ENCODE results near the gene SMARCC2.
A peak's percentile ranks its signal among the peaks of the same experiment; 100 is the strongest.

SMARCC2 gene

GRCh38 chr12:56129942-56130495, 59.3 kb downstream of the SMARCC2 start:
- DNase-seq (ENCODE audit: low read depth, low spot score), result no peak
- TF ChIP-seq CTCF (IDR thresholded peaks at IDR 0.05; ENCODE audit: insufficient read depth, low read length, missing control alignments), result no peak
- ChIA-PET CTCF (interaction anchor here (1.3 to 2.7 kb wide), 3 partner anchors 10 to 60 kb away, joined by 3 to 8 read pairs (median 3); partner anchors contain the start of gene SMARCC2), POLR2A (interaction anchor here (2.6 kb wide), 1 partner anchor 11 kb away, joined by 7 read pairs; no protein-coding TSS in a partner anchor)
- peak overlapping the region; percentile 78 for H3K4me3 ChIP-seq (ENCODE audit: low read depth, low read length)

GRCh38 chr12:56129206-56129941, 59.9 kb downstream of the SMARCC2 start:
- DNase-seq (ENCODE audit: low read depth, low spot score), result no peak
- ChIA-PET POLR2A (interaction anchor here (1.5 to 2.6 kb wide), 6 partner anchors 9 to 59 kb away, joined by 4 to 28 read pairs (median 15); partner anchors contain the start of genes MYL6, RPL41, SMARCC2 and ZC3H10), CTCF (interaction anchor here (1.1 to 12.9 kb wide), 7 partner anchors 9 to 60 kb away, joined by 3 to 311 read pairs (median 7); partner anchors contain the start of genes MYL6B, RPL41, SMARCC2 and ZC3H10)
- TF ChIP-seq CTCF (IDR thresholded peaks at IDR 0.05; ENCODE audit: insufficient read depth, low read length, missing control alignments), result no peak
- H3K4me3 ChIP-seq (ENCODE audit: low read depth, low read length), result peak overlapping the region; percentile 78

- no peak for DNase-seq (ENCODE audit: low read depth, low spot score)
- ChIA-PET POLR2A (interaction anchor here (0.7 to 2.9 kb wide), 14 partner anchors 9 to 130 kb away, joined by 3 to 28 read pairs (median 8); partner anchors contain the start of genes MYL6, PA2G4, RNF41 and RPL41), CTCF (interaction anchor here (1.1 to 12.9 kb wide), 9 partner anchors 8 to 335 kb away, joined by 3 to 311 read pairs (median 5); partner anchors contain the start of genes MYL6B, RPL41, SMARCC2 and ZC3H10)
- no peak for TF ChIP-seq CTCF (IDR thresholded peaks at IDR 0.05; ENCODE audit: insufficient read depth, low read length, missing control alignments)
- peak overlapping the region; percentile 78 for H3K4me3 ChIP-seq (ENCODE audit: low read depth, low read length)
These were observed 60.5 kb downstream of the SMARCC2 start for GRCh38 chr12:56128670-56129205.

GRCh38 chr12:56127888-56128669, 61.2 kb downstream of the SMARCC2 start, which contains the start of gene ESYT1:
Gene ESYT1 (plus strand): TSS chr12:56128267. CDS start chr12:56128320, 53 bp downstream.
- H3K4me3 ChIP-seq (ENCODE audit: low read depth, low read length), result peak within 1 kb of the TSS; percentile 78
- no peak for TF ChIP-seq CTCF (IDR thresholded peaks at IDR 0.05; ENCODE audit: insufficient read depth, low read length, missing control alignments)
- CTCF ChIA-PET, result interaction anchor here (0.6 to 12.9 kb wide), 13 partner anchors 9 to 336 kb away, joined by 3 to 311 read pairs (median 5); partner anchors contain the start of genes ANKRD52, MYL6, MYL6B and RNF41
- POLR2A ChIA-PET, result interaction anchor here (0.7 to 2.9 kb wide), 17 partner anchors 8 to 131 kb away, joined by 3 to 28 read pairs (median 7); partner anchors contain the start of genes MYL6, MYL6B, PA2G4 and RNF41
- DNase-seq (ENCODE audit: low read depth, low spot score), result peak; percentile 98

- no peak for TF ChIP-seq CTCF (IDR thresholded peaks at IDR 0.05; ENCODE audit: insufficient read depth, low read length, missing control alignments)
- DNase-seq (ENCODE audit: low read depth, low spot score), result no peak
- ChIA-PET CTCF (interaction anchor here (0.6 to 12.9 kb wide), 12 partner anchors 9 to 337 kb away, joined by 3 to 311 read pairs (median 6); partner anchors contain the start of genes ANKRD52, MYL6, MYL6B and RNF41), POLR2A (interaction anchor here (0.9 to 2.9 kb wide), 16 partner anchors 8 to 95 kb away, joined by 3 to 28 read pairs (median 8); partner anchors contain the start of genes MYL6, MYL6B, PA2G4 and RNF41)
- H3K4me3 ChIP-seq (ENCODE audit: low read depth, low read length), result peak overlapping the region; percentile 50
These were observed 61.8 kb downstream of the SMARCC2 start for GRCh38 chr12:56127485-56127887.
